Astrocyte of the hippocampus (primary cell): ENCODE results near the gene TBCE.

ENCODE experiments used
- DNase-seq: peaks from one replicate; pipeline ENCODE4 v3.0.0; 2011; ENCODE audit warnings: low read depth, low spot score

The TBCE gene, protein sequence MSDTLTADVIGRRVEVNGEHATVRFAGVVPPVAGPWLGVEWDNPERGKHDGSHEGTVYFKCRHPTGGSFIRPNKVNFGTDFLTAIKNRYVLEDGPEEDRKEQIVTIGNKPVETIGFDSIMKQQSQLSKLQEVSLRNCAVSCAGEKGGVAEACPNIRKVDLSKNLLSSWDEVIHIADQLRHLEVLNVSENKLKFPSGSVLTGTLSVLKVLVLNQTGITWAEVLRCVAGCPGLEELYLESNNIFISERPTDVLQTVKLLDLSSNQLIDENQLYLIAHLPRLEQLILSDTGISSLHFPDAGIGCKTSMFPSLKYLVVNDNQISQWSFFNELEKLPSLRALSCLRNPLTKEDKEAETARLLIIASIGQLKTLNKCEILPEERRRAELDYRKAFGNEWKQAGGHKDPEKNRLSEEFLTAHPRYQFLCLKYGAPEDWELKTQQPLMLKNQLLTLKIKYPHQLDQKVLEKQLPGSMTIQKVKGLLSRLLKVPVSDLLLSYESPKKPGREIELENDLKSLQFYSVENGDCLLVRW

DNA sequence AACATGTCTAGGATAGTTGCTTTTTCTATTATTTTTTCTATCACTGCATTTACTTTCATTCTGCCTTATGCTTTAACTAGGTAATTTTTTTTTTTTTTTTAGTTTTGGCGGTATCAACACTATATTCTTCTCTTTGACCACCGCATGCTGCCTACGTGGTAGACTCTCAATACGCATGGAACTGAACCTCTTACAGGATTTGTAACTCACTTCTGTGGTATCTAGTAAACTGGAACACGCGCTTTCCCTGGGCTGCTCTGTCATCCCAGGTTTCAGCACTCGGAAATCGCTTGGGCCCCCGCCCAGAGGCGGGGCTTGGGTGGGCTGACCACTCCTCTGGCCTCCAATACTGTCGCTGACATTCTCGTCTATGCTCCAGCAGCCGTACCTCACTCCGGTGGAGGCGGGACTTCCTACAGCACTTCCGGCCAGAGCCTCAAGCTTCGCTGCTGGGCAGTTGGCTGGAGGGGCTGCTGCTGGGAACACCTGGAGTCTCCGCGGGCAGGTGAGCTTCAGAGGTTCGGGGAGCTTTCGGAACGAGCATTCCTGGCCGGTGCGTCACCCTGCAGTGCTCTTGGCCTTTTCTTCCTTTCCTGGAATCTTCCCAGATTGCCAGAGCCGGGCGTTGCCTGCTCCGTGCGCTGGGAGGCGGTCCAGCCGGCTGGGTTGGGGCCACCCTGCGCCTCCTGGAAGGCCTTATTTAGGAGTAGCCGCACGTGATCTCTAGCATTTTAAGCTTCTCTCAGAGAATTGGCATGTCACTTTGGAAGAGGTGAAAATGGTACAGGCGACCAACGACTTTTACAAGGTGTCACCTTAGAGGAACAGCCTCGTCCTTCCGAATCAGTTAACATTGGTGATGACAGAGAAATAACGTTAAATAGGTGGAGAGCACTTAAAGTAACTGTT is at the start of gene TBCE:
TBCE (plus strand) TSS at position 428 of the 909 bp plus-strand sequence. CDS start 12,623 bp downstream, outside the sequence.
- DNase-seq, result peak; percentile 99

DNA sequence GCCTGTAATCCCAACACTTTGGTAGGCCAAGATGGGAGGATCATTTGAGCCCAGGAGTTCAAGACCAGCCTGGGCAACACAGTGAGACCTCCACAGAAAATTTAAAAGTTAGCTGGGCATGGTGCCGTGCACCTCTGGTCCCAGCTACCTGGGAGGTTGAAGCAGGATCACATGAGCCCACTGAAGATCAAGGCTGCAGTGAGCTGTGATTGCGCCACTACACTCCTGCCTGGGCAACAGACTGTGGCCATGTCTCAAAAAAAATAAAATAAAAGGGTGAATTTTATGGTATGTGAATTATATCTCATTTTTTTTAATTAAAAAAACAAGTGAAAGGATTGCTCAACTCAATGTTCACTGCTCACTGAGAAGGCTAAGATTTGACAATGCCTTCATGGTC is 48.0 kb upstream of the TBCE start:
- no peak for DNase-seq

- DNase-seq, result no peak
These were observed 46.6 kb upstream of the TBCE start for GRCh38 chr1:235320521-235321179.

DNA sequence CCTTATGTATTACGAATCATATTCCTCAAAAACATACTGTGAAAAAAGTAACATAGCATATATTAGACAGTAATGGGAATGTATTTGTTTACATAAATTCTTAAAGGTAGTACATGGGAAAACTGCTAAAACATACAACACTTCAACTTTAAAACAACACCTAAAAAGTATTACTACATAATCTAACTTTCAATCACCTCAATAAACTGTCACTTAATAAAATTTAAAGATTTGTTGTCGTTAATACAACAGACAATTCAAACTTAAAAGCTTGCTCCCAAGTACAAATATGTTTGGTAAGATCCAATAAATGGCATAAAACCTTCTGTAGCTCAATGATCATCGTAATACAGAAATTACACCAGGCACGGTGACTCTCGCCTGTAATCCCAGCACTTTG is 42.9 kb upstream of the TBCE start:
- DNase-seq, result no peak

GRCh38 chr1:235325139-235325538 is 42.1 kb upstream of the TBCE start:
- DNase-seq, result no peak

GRCh38 chr1:235325854-235326253 is 41.4 kb upstream of the TBCE start:
- no peak for DNase-seq

GRCh38 chr1:235326719-235327558 is 40.3 kb upstream of the TBCE start:
- DNase-seq, result peak; percentile 63

GRCh38 chr1:235327559-235328270 is 39.5 kb upstream of the TBCE start, which contains the start of gene ARID4B:
Gene ARID4B (minus strand): TSS chr1:235328179. CDS start chr1:235326919, 1,260 bp downstream.
- DNase-seq, result no peak

DNA sequence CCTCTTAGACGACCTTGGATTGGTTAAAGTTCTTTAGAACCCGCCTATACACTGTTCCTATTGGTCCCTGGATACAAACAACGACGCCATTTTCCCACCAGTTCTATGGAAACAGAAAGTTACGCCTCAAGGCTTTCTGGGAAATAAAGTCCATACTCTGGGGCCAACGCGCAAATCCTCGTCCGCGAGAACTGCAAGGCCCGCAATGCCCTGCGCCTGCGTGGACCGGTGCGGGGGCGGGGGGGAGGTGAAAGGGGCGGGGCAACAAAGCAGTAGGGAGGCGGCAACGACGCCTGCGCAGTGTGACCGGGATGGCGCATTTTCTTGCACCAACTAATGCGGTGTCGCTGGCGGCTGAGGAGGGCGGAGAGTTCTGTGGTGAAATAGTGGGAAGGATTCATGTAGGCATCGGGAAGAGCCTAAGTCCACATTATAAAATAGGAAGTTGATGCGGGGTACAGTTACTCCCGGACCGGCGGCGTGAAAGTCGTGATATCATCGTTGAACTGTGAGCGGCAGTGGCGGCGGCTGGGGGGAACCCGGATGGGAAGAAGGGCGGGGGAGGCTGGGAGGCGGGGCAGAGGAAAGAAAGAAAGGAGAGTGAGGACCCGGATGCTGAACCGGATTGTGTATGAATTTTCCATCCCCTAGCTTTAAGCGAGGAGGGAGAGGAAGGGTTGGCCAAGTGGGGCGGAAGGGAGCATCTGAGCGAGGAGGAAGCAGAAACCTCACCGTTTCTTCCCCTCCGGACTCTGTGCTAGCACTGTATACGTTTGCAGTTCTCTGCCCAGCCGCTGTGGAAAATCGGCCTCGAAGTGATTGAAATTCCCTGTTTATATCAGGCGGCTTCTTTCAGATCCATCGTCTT is 38.7 kb upstream of the TBCE start, which contains the start of gene GGPS1:
GGPS1 (plus strand) TSS at position 300 of the 868 bp plus-strand sequence. CDS start 6,695 bp downstream, outside the sequence.
- DNase-seq, result peak; percentile 99

DNA sequence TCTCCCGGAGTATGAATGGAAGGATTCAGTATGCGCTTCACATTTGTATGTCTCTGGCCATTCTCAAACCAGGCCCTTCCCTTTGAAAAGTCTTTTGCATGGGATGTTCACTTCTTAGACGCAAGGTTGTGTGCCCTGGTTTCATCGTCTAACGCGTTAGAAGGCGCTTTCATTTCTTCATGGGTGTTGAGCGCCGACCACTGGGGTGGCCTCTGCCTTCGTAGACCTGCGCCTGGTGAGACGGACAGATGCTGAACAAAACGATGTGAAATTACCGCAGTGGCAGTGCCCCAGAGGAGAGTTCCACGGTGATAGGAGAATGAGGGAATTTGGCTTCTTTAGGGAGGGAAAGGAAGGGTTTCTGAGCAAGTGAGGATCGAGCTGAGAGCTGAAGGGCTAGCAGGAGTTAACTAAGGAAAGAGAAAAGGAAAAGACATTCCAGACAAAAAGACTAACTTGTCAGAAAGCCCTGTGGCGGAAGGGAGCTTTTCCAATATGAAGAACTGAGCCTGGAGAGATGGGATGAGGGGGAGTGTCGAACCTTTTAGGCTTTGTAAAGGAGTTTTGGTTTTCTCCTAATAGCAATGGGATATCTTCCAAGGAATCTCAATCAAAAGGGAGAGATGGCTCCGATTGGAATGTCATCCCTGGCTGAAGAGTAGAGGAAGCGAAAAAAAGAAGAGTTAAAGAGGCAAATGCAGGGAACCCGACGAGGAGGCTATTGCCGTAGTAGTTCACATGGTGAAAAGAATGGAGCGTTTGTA is 37.9 kb upstream of the TBCE start:
- DNase-seq, result peak; percentile 75

DNA sequence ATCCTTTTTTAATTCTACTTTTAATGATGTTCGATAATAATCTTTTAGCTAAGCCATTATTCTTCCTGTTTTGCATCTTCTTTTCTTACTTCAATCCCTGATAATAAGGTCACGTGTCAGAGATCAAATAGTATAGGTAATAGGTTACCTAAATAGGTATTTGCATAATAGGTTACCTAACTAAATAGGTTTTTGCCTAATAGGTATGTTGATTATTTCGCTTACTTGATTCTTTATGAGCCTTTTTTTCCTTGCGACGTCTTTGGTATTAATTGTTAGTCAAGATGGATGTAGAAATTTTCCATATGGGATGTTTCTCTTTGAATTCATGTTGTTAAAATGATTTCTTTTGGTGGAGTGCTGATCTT is 36.3 kb upstream of the TBCE start:
- DNase-seq, result no peak

- no peak for DNase-seq
These were observed 35.8 kb upstream of the TBCE start for GRCh38 chr1:235331401-235331800.

DNA sequence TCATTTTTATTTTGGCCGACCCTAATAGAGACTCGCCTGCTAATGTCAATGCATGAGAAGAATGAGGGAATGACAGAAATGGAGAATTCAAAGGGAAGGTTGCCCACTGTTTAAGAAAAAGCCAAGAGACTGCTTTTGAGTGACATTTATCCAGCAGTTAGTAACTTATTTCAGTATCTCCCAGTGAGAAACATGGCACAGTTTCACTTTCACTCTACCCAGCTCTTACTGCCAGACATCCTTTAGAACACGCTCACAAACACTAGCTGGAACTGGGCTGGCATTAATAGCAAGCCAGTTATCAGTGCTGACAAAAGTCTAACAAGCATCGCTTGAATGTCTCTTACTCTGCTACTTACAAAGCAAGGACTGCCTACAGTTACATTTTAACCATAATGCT is 30.3 kb upstream of the TBCE start:
- DNase-seq, result peak; percentile 47

DNA sequence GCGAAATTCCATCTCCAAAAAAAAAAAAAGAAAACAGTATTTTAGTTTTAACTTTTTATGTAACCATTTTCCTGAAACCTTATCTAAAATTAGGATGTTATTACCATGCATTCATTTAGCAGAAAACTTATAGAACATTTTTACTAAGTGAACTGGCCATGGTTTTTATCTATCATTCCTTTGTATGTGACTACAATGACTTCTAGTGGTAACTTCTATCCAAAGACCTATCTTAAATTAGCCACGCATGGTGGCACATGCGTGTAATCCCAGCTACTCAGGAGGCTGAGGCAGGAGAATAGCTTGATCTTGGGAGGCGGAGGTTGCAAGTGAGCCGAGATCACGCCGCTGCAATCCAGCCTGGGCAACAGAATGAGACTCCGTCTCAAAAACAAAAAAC is 27.5 kb upstream of the TBCE start:
- no peak for DNase-seq

GRCh38 chr1:235341334-235341733 is 25.9 kb upstream of the TBCE start:
- DNase-seq, result no peak

DNA sequence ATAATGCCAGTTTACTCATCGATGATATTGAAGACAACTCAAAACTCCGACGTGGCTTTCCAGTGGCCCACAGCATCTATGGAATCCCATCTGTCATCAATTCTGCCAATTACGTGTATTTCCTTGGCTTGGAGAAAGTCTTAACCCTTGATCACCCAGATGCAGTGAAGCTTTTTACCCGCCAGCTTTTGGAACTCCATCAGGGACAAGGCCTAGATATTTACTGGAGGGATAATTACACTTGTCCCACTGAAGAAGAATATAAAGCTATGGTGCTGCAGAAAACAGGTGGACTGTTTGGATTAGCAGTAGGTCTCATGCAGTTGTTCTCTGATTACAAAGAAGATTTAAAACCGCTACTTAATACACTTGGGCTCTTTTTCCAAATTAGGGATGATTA is 25.2 kb upstream of the TBCE start:
- no peak for DNase-seq

GRCh38 chr1:235342471-235342870 is 24.8 kb upstream of the TBCE start:
- no peak for DNase-seq

DNA sequence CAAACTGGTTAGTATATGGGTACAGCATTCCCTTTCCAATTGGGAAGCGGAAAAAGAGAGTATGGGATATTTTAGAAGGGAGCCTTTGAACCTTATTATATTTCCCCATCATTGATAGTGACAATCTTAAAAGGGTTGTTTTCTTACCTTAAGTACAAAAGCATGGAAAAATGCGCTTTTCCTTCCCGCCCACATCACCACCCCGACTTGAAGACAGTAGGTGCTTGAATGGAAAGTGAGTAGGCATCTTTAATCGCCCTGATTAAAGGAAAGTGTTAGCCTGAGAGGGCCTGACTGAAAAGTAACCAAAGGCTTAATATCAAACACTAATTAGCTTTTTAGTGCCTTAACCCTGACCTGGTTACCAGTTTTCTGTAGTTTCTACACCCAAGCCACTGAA is 23.5 kb upstream of the TBCE start:
- DNase-seq, result no peak
